HepG2 (cell line): ENCODE results near the gene HMHB1. TPM values are rescaled to one million over a fixed set of nuclear protein-coding genes. Genes with fewer than 3 reads are reported as not detected.

Experiments used
- ATF6 ChIP-seq: sonication (generic); formaldehyde crosslinking; conservative IDR thresholded peaks from 2 replicates; pipeline ENCODE4 v1.4.0; 2020; ENCODE audit warnings: missing genetic modification reagents
- CEBPZ ChIP-seq: IDR thresholded peaks from 2 replicates; pipeline ENCODE4 v1.6.1; 2012; ENCODE audit warnings: low read length, improper control_type of control experiment
- FOXO1 ChIP-seq: sonication (generic); formaldehyde crosslinking; IDR thresholded peaks from 2 replicates; pipeline ENCODE4 v1.4.0; 2020; ENCODE audit warnings: missing genetic modification reagents
- HMG20A ChIP-seq: IDR thresholded peaks from 2 replicates; pipeline ENCODE4 v1.6.1; 2016; ENCODE audit warnings: borderline replicate concordance
- HMGXB3 ChIP-seq: sonication (generic); formaldehyde crosslinking; IDR thresholded peaks from 2 replicates; pipeline ENCODE4 v1.4.0; 2020; ENCODE audit warnings: missing genetic modification reagents, borderline replicate concordance
- IRX3 ChIP-seq: sonication (generic); formaldehyde crosslinking; IDR thresholded peaks from 2 replicates; pipeline ENCODE4 v1.8.1; 2023; ENCODE audit warnings: mild to moderate bottlenecking, low read depth, missing genetic modification reagents, borderline replicate concordance
- NR3C1 ChIP-seq: sonication (generic); formaldehyde crosslinking; IDR thresholded peaks from 2 replicates; pipeline ENCODE4 v1.4.0; 2020; ENCODE audit warnings: missing genetic modification reagents
- SKIL ChIP-seq: sonication (generic); formaldehyde crosslinking; IDR thresholded peaks from 2 replicates; pipeline ENCODE4 v1.8.0; 2022; ENCODE audit warnings: missing genetic modification reagents, mild to moderate bottlenecking, moderate library complexity, borderline replicate concordance
- SP4 ChIP-seq: sonication (generic); formaldehyde crosslinking; IDR thresholded peaks from 2 replicates; pipeline ENCODE4 v1.8.1; 2023; ENCODE audit warnings: mild to moderate bottlenecking, missing genetic modification reagents
- ZBTB37 ChIP-seq: sonication (generic); formaldehyde crosslinking; IDR thresholded peaks from 2 replicates; pipeline ENCODE4 v1.4.0; 2020; ENCODE audit warnings: mild to moderate bottlenecking, missing genetic modification reagents
- ZNF124 ChIP-seq: sonication (generic); formaldehyde crosslinking; IDR thresholded peaks from 2 replicates; pipeline ENCODE4 v1.4.0; 2020; ENCODE audit warnings: missing genetic modification reagents
- ZNF362 ChIP-seq: sonication (generic); formaldehyde crosslinking; IDR thresholded peaks from 2 replicates; pipeline ENCODE4 v1.4.0; 2020; ENCODE audit warnings: missing genetic modification reagents, mild to moderate bottlenecking, borderline replicate concordance
- ZSCAN29 ChIP-seq: sonication (generic); formaldehyde crosslinking; conservative IDR thresholded peaks from 2 replicates; pipeline ENCODE4 v1.4.0; 2020; ENCODE audit warnings: mild to moderate bottlenecking, missing genetic modification reagents
- polyA plus RNA-seq, 8 experiments: library from polyadenylated mRNA; depleted of rRNA in 3 of 8; stranded (reverse) in 7 of 8; unstranded in 1 of 8; fragments of >200 nt; fragmentation: Illumina TruSeq in 4 of 8; extraction: Trizol in 4 of 8; gene quantifications; 2 replicates each; pipeline versions ENCODE4 v1.2.1 to v1.2.3, GENCODE V29; 2011 to 2016; ENCODE audit warnings: low read depth in 4 of 8, missing spikeins in 1 of 8, mixed read lengths in 1 of 8; ENCODE audit not compliant: insufficient read depth in 1 of 8
- total RNA-seq, 5 experiments: library from RNA; depleted of rRNA; stranded (reverse); fragments of >200 nt; fragmentation: Illumina TruSeq; extraction: Trizol; gene quantifications; 2 replicates each; pipeline ENCODE4 v1.2.3, GENCODE V29; 2016; ENCODE audit warnings: low read depth in 1 of 5

Gene HMHB1
- total and polyA plus RNA-seq, 2 of the 13 experiments (the other 11 are each of a cell fraction or from before 2014, with no cell fraction given) = not detected

- TF ChIP-seq HMGXB3 (CRISPR knock-in tag) = no peak
- no peak for TF ChIP-seq ZSCAN29 (CRISPR knock-in tag)
- TF ChIP-seq NR3C1 = no peak
- no peak for TF ChIP-seq CEBPZ
- no peak for TF ChIP-seq ZNF362
- no peak for TF ChIP-seq FOXO1
- no peak for TF ChIP-seq SKIL (CRISPR knock-in tag)
- TF ChIP-seq SP4 (CRISPR knock-in tag) = no peak
- TF ChIP-seq ZNF124 (CRISPR knock-in tag) = no peak
- TF ChIP-seq ATF6 (CRISPR knock-in tag) = no peak
- no peak for TF ChIP-seq ZBTB37 (CRISPR knock-in tag)
- no peak for TF ChIP-seq HMG20A
- TF ChIP-seq IRX3 = no peak
These were observed 13.1 kb downstream of the HMHB1 start (continued) for GRCh38 chr5:143824851-143825720.
